GM23338 (cell line): Measurements from ENCODE around the gene SLC24A4. TPM values are rescaled to one million over a fixed set of nuclear protein-coding genes. Genes with fewer than 3 reads are reported as not detected.

Experiments used
- CREB1 ChIP-seq: fragments of 250-450 bp; sonication (Bioruptor Pico); IDR thresholded peaks from 2 replicates; pipeline ENCODE4 v1.5.0; 2020; ENCODE audit warnings: low read depth, mild to moderate bottlenecking, moderate library complexity
- EZH2 ChIP-seq: fragments of 200-600 bp; sonication (generic); IDR thresholded peaks from one replicate; pipeline ENCODE4 v1.8.0; 2017; ENCODE audit warnings: antibody characterized with exemption, mild to moderate bottlenecking, low read depth; ENCODE audit not compliant: unreplicated experiment
- EZH2phosphoT487 ChIP-seq: fragments of 200-600 bp; sonication (generic); IDR thresholded peaks from one replicate; pipeline ENCODE4 v1.8.1; 2018; ENCODE audit warnings: antibody characterized with exemption; ENCODE audit not compliant: unreplicated experiment
- JUNB ChIP-seq: IDR thresholded peaks from one replicate; pipeline ENCODE4 v1.6.1; 2016; ENCODE audit warnings: antibody characterized with exemption; ENCODE audit not compliant: unreplicated experiment
- NANOG ChIP-seq: IDR thresholded peaks from 2 replicates; pipeline ENCODE4 v1.6.1; 2016; ENCODE audit warnings: antibody characterized with exemption, borderline replicate concordance
- POLR2AphosphoS5 ChIP-seq: IDR thresholded peaks from 2 replicates; pipeline ENCODE4 v1.6.1; 2016; ENCODE audit warnings: antibody characterized with exemption, low read depth
- STAT1 ChIP-seq: IDR thresholded peaks from one replicate; pipeline ENCODE4 v1.6.1; 2016; ENCODE audit warnings: antibody characterized with exemption; ENCODE audit not compliant: unreplicated experiment
- ZNF114 ChIP-seq: fragments of 250-450 bp; sonication (Bioruptor Pico); IDR thresholded peaks from 2 replicates; pipeline ENCODE4 v1.5.0; 2020; ENCODE audit warnings: mild to moderate bottlenecking, moderate library complexity
- ZNF331 ChIP-seq: fragments of 250-450 bp; sonication (Bioruptor Pico); IDR thresholded peaks from 2 replicates; pipeline ENCODE4 v1.5.0; 2020; ENCODE audit warnings: low read depth, mild to moderate bottlenecking, moderate library complexity
- polyA plus RNA-seq: library from polyadenylated mRNA; unstranded; fragments of >200 nt; fragmentation: Nextera tagmentation; extraction: Ambion mirVana; gene quantifications from 2 replicates; pipeline ENCODE4 v1.2.1, GENCODE V29; 2016
- total RNA-seq: library from RNA; depleted of rRNA; stranded (reverse); fragments of >200 nt; shearing (Covaris generic); gene quantifications from 2 replicates; pipeline ENCODE4 v1.2.3, GENCODE V29; 2014
- TF ChIP-seq, protein P1 (sequence below): fragments of 250-450 bp; sonication (Bioruptor Pico); IDR thresholded peaks from 2 replicates; pipeline ENCODE4 v1.5.0; 2020; ENCODE audit warnings: mild to moderate bottlenecking, moderate library complexity
- TF ChIP-seq, protein P2 (sequence below), 2 experiments: fragments of 200-600 bp in 1 of 2; sonication (generic) in 1 of 2; conservative IDR thresholded peaks; 2 replicates each; pipeline versions ENCODE4 v1.5.1 to v1.6.1; 2016 to 2017; ENCODE audit warnings: antibody characterized with exemption in 2 of 2, low read depth in 2 of 2, mild to moderate bottlenecking in 2 of 2, moderate library complexity in 1 of 2
- TF ChIP-seq, protein P3 (sequence below): IDR thresholded peaks from 2 replicates; pipeline ENCODE4 v1.6.1; 2016; ENCODE audit warnings: antibody characterized with exemption

Gene SLC24A4
- total and polyA plus RNA-seq, 2 experiments from 2014 or later: 0.06 to 0.38 TPM

DNA sequence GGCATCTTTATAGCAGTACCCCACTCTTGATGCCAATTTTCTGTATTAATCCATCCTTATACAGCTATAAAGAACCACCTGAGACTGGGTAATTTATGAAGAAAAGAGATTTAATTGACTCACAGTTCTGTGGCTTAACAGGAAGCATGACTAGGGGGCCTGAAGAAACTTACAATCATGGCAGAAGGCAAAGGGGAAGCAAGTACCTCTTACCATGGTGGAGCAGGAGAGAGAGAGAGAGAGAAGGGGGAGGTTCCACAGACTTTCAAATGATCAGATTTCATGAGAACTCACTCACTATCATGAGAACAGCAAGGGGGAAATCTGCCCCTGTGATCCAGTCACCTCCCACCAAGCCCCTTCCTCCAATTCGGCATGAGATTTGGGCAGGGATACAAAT lies 84.4 kb downstream of the SLC24A4 start (continued):
- TF ChIP-seq, protein P1, sequence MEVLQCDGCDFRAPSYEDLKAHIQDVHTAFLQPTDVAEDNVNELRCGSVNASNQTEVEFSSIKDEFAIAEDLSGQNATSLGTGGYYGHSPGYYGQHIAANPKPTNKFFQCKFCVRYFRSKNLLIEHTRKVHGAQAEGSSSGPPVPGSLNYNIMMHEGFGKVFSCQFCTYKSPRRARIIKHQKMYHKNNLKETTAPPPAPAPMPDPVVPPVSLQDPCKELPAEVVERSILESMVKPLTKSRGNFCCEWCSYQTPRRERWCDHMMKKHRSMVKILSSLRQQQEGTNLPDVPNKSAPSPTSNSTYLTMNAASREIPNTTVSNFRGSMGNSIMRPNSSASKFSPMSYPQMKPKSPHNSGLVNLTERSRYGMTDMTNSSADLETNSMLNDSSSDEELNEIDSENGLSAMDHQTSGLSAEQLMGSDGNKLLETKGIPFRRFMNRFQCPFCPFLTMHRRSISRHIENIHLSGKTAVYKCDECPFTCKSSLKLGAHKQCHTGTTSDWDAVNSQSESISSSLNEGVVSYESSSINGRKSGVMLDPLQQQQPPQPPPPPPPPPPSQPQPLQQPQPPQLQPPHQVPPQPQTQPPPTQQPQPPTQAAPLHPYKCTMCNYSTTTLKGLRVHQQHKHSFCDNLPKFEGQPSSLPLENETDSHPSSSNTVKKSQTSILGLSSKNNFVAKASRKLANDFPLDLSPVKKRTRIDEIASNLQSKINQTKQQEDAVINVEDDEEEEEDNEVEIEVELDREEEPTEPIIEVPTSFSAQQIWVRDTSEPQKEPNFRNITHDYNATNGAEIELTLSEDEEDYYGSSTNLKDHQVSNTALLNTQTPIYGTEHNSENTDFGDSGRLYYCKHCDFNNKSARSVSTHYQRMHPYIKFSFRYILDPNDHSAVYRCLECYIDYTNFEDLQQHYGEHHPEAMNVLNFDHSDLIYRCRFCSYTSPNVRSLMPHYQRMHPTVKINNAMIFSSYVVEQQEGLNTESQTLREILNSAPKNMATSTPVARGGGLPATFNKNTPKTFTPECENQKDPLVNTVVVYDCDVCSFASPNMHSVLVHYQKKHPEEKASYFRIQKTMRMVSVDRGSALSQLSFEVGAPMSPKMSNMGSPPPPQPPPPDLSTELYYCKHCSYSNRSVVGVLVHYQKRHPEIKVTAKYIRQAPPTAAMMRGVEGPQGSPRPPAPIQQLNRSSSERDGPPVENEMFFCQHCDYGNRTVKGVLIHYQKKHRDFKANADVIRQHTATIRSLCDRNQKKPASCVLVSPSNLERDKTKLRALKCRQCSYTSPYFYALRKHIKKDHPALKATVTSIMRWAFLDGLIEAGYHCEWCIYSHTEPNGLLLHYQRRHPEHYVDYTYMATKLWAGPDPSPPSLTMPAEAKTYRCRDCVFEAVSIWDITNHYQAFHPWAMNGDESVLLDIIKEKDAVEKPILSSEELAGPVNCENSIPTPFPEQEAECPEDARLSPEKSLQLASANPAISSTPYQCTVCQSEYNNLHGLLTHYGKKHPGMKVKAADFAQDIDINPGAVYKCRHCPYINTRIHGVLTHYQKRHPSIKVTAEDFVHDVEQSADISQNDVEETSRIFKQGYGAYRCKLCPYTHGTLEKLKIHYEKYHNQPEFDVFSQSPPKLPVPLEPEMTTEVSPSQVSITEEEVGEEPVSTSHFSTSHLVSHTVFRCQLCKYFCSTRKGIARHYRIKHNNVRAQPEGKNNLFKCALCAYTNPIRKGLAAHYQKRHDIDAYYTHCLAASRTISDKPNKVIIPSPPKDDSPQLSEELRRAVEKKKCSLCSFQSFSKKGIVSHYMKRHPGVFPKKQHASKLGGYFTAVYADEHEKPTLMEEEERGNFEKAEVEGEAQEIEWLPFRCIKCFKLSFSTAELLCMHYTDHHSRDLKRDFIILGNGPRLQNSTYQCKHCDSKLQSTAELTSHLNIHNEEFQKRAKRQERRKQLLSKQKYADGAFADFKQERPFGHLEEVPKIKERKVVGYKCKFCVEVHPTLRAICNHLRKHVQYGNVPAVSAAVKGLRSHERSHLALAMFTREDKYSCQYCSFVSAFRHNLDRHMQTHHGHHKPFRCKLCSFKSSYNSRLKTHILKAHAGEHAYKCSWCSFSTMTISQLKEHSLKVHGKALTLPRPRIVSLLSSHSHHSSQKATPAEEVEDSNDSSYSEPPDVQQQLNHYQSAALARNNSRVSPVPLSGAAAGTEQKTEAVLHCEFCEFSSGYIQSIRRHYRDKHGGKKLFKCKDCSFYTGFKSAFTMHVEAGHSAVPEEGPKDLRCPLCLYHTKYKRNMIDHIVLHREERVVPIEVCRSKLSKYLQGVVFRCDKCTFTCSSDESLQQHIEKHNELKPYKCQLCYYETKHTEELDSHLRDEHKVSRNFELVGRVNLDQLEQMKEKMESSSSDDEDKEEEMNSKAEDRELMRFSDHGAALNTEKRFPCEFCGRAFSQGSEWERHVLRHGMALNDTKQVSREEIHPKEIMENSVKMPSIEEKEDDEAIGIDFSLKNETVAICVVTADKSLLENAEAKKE (CRISPR knock-in tag): no peak
- no peak for TF ChIP-seq EZH2phosphoT487
- TF ChIP-seq, protein P2, sequence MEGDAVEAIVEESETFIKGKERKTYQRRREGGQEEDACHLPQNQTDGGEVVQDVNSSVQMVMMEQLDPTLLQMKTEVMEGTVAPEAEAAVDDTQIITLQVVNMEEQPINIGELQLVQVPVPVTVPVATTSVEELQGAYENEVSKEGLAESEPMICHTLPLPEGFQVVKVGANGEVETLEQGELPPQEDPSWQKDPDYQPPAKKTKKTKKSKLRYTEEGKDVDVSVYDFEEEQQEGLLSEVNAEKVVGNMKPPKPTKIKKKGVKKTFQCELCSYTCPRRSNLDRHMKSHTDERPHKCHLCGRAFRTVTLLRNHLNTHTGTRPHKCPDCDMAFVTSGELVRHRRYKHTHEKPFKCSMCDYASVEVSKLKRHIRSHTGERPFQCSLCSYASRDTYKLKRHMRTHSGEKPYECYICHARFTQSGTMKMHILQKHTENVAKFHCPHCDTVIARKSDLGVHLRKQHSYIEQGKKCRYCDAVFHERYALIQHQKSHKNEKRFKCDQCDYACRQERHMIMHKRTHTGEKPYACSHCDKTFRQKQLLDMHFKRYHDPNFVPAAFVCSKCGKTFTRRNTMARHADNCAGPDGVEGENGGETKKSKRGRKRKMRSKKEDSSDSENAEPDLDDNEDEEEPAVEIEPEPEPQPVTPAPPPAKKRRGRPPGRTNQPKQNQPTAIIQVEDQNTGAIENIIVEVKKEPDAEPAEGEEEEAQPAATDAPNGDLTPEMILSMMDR (conservative IDR thresholded peaks at IDR 0.05; ENCODE audit: low read depth in 2 of 2): no peak
- no peak for TF ChIP-seq CREB1 (CRISPR knock-in tag)
- no peak for TF ChIP-seq JUNB
- TF ChIP-seq ZNF114 (CRISPR knock-in tag): no peak
- no peak for TF ChIP-seq NANOG
- no peak for TF ChIP-seq POLR2AphosphoS5
- no peak for TF ChIP-seq EZH2
- TF ChIP-seq ZNF331 (CRISPR knock-in tag): no peak
- no peak for TF ChIP-seq STAT1
- TF ChIP-seq, protein P3, sequence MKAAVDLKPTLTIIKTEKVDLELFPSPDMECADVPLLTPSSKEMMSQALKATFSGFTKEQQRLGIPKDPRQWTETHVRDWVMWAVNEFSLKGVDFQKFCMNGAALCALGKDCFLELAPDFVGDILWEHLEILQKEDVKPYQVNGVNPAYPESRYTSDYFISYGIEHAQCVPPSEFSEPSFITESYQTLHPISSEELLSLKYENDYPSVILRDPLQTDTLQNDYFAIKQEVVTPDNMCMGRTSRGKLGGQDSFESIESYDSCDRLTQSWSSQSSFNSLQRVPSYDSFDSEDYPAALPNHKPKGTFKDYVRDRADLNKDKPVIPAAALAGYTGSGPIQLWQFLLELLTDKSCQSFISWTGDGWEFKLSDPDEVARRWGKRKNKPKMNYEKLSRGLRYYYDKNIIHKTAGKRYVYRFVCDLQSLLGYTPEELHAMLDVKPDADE: no peak
